AG09309 (cell line): Measurements from ENCODE around the gene MFNG.
A peak's percentile ranks its signal among the peaks of the same experiment; 100 is the strongest.

Experiments used
- DNase-seq: peaks from one replicate; pipeline ENCODE4 v3.0.0-alpha.2; 2010; ENCODE audit warnings: low read depth
- H3K4me3 ChIP-seq: 2 replicates; pipeline ENCODE4 v1.5.1; 2011; ENCODE audit warnings: mild to moderate bottlenecking, low read depth, low read length, moderate library complexity; ENCODE audit not compliant: control insufficient read depth
- TF ChIP-seq, protein P1 (sequence below): IDR thresholded peaks from 2 replicates; pipeline ENCODE4 v1.5.1; 2011; ENCODE audit warnings: mild to moderate bottlenecking, low read depth, low read length, inconsistent platforms; ENCODE audit not compliant: insufficient read depth, control insufficient read depth; ENCODE audit errors: missing control alignments

Gene MFNG

DNA sequence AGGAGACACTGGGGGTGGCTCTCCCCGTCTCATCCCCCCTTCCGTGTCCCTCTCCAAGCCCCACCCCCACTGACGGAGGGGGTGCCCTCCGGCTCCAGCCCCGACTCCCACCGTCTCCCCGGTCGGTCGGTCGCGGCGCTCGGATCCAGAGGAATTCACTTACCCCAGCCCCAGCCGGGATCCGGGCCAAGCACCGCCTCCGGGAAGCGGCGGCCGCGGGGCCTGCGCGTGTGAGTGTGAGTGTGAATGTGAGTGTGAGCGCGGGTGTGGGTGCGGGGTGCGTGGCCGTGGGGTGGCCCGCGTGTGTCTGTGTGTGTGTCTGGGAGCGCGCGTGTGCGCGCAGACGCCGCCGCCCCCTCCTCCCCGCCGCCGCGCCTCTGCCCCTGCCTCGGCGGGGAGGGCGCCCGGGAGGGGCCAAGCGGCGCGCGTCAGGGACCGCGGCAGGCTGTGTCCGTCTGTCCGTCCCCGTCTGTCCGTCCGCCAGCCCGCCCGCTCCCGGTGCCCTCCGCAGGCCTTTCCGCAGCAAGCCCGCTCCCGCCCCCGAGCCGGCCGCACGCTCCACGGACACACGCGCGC is 59.0 kb downstream of the MFNG start, which contains the start of gene ELFN2:
Gene ELFN2, minus strand, starts transcription at position 345 of the 576 bp plus-strand sequence. CDS start 51,945 bp downstream, outside the sequence.
- DNase-seq, result no peak
- peak within 1 kb of the TSS; percentile 67 for H3K4me3 ChIP-seq
- TF ChIP-seq, protein P1, sequence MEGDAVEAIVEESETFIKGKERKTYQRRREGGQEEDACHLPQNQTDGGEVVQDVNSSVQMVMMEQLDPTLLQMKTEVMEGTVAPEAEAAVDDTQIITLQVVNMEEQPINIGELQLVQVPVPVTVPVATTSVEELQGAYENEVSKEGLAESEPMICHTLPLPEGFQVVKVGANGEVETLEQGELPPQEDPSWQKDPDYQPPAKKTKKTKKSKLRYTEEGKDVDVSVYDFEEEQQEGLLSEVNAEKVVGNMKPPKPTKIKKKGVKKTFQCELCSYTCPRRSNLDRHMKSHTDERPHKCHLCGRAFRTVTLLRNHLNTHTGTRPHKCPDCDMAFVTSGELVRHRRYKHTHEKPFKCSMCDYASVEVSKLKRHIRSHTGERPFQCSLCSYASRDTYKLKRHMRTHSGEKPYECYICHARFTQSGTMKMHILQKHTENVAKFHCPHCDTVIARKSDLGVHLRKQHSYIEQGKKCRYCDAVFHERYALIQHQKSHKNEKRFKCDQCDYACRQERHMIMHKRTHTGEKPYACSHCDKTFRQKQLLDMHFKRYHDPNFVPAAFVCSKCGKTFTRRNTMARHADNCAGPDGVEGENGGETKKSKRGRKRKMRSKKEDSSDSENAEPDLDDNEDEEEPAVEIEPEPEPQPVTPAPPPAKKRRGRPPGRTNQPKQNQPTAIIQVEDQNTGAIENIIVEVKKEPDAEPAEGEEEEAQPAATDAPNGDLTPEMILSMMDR, result no peak

DNA sequence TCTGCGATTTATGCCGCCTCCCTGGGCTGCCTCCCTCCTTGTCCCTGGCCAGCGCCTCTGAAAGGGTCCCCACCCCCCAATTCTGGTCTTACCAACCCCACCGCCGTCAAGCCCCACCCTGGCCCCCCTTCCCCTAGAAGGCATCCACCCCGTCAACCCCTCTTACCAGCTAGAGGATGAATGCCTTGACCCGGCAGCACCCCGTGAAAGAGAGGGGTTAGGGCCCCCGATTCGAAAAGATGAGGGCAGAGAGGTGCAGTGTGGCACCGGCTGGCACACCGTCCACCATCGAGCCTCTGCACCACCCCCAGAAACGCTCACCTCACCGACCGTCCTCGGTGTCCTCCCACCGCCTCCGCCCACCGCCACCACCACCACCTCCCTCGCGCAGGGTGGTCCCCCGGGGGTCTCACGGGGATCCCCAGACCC is 59.5 kb downstream of the MFNG start:
- H3K4me3 ChIP-seq, result peak overlapping the region; percentile 67
- no peak for DNase-seq
- TF ChIP-seq, protein P1, result no peak

DNA sequence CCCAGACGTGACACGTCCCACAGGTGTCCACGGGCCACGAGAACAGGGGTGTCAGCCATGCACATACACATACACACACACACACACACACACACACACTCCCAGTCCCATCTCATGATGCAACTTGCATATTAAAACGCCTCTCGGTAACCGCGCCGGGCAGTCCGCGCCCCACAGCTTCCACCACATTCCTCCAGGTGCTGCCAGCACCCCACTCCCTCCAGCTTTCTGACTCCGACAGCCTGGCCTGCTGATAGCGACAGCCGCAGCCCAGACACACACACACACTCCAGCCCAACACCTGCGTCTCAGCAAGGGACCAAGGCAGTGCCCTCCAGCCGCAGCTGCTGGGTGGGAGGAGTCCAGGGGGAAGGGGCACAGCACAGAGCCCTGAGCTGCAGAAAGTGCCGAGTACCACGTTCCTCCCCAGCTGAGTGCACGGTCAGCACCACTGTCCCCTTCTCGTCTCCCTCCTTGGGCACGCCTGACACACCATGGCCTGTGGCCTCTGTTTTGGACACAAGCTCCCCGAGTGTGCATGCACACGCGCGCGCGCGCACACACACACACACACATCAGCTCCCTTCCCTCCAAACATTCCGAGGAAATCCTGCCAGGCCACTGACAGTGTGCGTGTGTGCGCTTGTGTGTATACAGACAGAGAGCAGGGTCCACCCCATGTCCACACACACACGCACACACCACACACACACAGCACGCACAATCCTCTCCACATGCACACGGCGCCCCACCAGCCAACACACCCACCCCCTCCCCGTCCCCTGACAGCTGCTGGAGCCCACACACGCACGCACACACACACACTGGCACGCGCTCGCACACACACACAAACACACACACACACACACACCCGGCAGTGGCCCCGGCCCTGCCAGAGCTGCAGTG is 60.1 kb downstream of the MFNG start:
- TF ChIP-seq, protein P1, result no peak
- peak; percentile 24 for DNase-seq
- H3K4me3 ChIP-seq, result peak overlapping the region; percentile 67

DNA sequence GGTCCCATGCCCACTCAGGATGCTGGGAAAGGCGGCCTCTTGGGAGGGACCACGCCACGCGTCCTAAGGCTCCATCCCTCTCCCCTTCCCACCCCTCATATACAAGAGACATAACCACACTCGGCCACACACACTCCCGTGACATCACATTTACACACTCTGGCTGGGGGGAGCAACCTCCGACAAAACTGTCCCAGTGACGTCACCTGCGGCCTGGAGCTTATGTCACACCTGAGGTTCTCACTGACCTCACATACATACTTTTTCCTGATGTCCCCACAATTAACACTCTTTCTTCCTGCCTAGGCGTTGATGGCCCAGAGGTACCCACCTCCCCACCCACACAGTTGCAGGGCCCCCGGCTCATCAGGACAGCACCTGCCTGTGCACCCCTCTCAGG is 60.8 kb downstream of the MFNG start:
- DNase-seq, result no peak
- peak overlapping the region; percentile 67 for H3K4me3 ChIP-seq
- TF ChIP-seq, protein P1, result no peak

DNA sequence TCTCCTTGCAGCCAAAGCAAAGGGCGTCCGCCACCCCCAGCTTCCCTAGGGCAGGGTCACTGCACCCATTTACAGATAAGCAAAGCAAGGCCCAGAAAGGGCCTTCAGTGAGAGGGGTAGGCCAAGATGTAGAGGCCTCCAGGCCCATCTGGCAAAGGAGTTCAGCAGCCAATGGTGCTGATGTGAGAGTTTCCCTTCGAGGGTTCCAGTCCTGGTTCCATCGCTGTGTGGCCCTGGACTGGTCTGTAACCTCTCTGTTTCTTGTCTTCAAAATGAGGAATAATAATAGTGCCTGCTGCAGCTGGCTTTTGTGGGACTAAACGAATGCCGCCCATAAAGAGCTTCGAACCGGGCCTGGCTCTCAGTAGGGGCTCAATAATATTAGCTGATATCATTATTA is 62.9 kb downstream of the MFNG start:
- H3K4me3 ChIP-seq, result no peak overlapping the region
- no peak for DNase-seq
- TF ChIP-seq, protein P1, result no peak

DNA sequence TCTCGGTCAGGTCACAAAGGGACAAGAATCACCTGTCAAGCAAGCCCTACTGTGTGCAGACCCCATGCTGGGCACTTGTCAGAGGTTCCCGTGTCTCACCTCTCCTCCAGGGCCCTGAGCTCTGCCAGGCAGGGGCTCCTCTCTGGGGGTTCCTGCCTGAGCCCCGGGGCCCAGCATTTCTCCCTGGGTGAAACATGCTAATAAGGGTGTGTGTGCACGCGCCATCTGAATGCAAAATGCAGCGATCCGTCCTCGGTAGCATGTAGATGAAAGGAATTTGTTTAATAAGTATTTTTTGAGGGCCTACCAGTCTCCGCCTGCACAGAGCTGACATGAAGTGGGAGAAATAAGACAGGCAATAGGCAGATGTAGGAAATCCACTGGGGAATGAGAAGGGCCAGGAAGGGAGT is 64.7 kb downstream of the MFNG start:
- TF ChIP-seq, protein P1, result no peak
- DNase-seq, result no peak

More for the DNA sequence above, 64.7 kb downstream of the MFNG start:
- H3K4me3 ChIP-seq, result no peak overlapping the region
